ENCODE data around the gene TCEAL9. TPM values are rescaled to one million over a fixed set of nuclear protein-coding genes. Genes with fewer than 3 reads are reported as not detected.

The TCEAL9 gene
- total and polyA plus RNA-seq, 2 of the 4 experiments (the other 2 are of a cell fraction): 20.3 to 111 TPM

GRCh38 chrX:103356858-103357257, 552 bp downstream of the TCEAL9 start:
- ATAC-seq (ENCODE audit: low read depth) (peak; percentile 30), DNase-seq (no peak)
- H3K27ac ChIP-seq (ENCODE audit: insufficient read depth, low read length): peak overlapping the region; percentile 87
- TF ChIP-seq RFX5 (IDR thresholded peaks at IDR 0.05; ENCODE audit: low read depth, low read length): no peak
- no peak for TF ChIP-seq FOS (IDR thresholded peaks at IDR 0.05; ENCODE audit: low read depth, low read length)
- no peak for TF ChIP-seq MXI1 (IDR thresholded peaks at IDR 0.05; ENCODE audit: borderline replicate concordance, low read depth, low read length)
- TF ChIP-seq SMC3 (IDR thresholded peaks at IDR 0.05; ENCODE audit: low read depth, low read length): no peak
- no peak for TF ChIP-seq RAD21 (IDR thresholded peaks at IDR 0.05; ENCODE audit: low read length)
- no peak for TF ChIP-seq NFE2L2 (IDR thresholded peaks at IDR 0.05; ENCODE audit: low read depth, low read length)
- no peak for TF ChIP-seq CEBPB (IDR thresholded peaks at IDR 0.05; ENCODE audit: low read depth, low read length)
- TF ChIP-seq CHD1 (IDR thresholded peaks at IDR 0.05; ENCODE audit: low read depth, low read length): no peak
- TF ChIP-seq USF2 (IDR thresholded peaks at IDR 0.05; ENCODE audit: low read depth, low read length): no peak
- no peak for TF ChIP-seq POLR2A (IDR thresholded peaks at IDR 0.05; ENCODE audit: low read depth, low read length)
- no peak for TF ChIP-seq RCOR1 (IDR thresholded peaks at IDR 0.05; ENCODE audit: insufficient replicate concordance, low read length)
- TF ChIP-seq MAZ (IDR thresholded peaks at IDR 0.05; ENCODE audit: borderline replicate concordance, low read depth, low read length): no peak
- TF ChIP-seq BHLHE40 (IDR thresholded peaks at IDR 0.05; ENCODE audit: low read depth, low read length): no peak
- no peak for TF ChIP-seq CTCF (conservative IDR thresholded peaks at IDR 0.05; ENCODE audit: low read depth, low read length)
- TF ChIP-seq ELK1 (IDR thresholded peaks at IDR 0.05; ENCODE audit: borderline replicate concordance, low read depth, low read length): no peak
- TF ChIP-seq MAFK (IDR thresholded peaks at IDR 0.05; ENCODE audit: low read depth, low read length): no peak
- no peaks in the 10 kb centered on the region for H3K27me3 ChIP-seq (ENCODE audit: control insufficient read depth, insufficient read depth, low read length)
- intact Hi-C loops (cut with micrococcal nuclease): loop anchor here (1.0 to 5.0 kb wide), 2 partner anchors 20 to 105 kb away; no protein-coding TSS in a partner anchor
- H2AK5ac ChIP-seq (ENCODE audit: low read depth, low read length): peak overlapping the region; percentile 54; the same call in 1 of the 2 replicates
- peaks cover 2% of the 10 kb centered on the region; the same call in 1 of the 2 replicates for H3K36me3 ChIP-seq (ENCODE audit: control insufficient read depth, insufficient read depth, low read length)
- H3K14ac ChIP-seq (replicated peaks; ENCODE audit: low read depth, low read length): peak overlapping the region; percentile 99
- H2BK120ac ChIP-seq (ENCODE audit: low read depth, low read length): no peak overlapping the region; the same call in 1 of the 2 replicates
- peak overlapping the region; percentile 87 to 89; a peak in 3 of 4 replicates for H4K8ac ChIP-seq (ENCODE audit: low read depth in 2 of 2, low read length in 2 of 2)
- no peaks in the 10 kb centered on the region for H3K9me3 ChIP-seq (ENCODE audit: control insufficient read depth, insufficient read depth, low read length)
- ChIA-PET CTCF (no interaction called here), POLR2A (ENCODE audit: unreplicated experiment) (interaction anchor here (2.6 kb wide), 1 partner anchor 11 kb away, joined by 15 read pairs; no protein-coding TSS in a partner anchor)
- peak overlapping the region; percentile 89 for H3K56ac ChIP-seq (ENCODE audit: extremely low read depth, insufficient read depth, low read length)
- H2BK5ac ChIP-seq (ENCODE audit: low read depth, low read length, poor library complexity, severe bottlenecking): peak overlapping the region; percentile 97
- peak overlapping the region; percentile 84 for H3K4me2 ChIP-seq (ENCODE audit: low read depth, low read length)
- H4K5ac ChIP-seq (ENCODE audit: low read depth, low read length): peak overlapping the region; percentile 47
- H2BK20ac ChIP-seq (ENCODE audit: low read depth, low read length): no peak overlapping the region
- H3K79me1 ChIP-seq (ENCODE audit: low read depth in 1 of 2, low read length in 2 of 2): 0 out of 4 replicates have a peak, but pooled peaks cover 0 to 6% of the 10 kb centered on the region in 2 experiments
- H2AFZ ChIP-seq (replicated peaks; ENCODE audit: low read length, poor library complexity): peak overlapping the region; percentile 18
- H3K18ac ChIP-seq (ENCODE audit: low read depth, low read length): peak overlapping the region; percentile 95
- peak overlapping the region; percentile 92; the same call in 1 of the 2 replicates for H3K23ac ChIP-seq (ENCODE audit: low read depth, low read length)
- H3K4ac ChIP-seq (ENCODE audit: low read depth, low read length): peak overlapping the region; percentile 91
- no peaks in the 10 kb centered on the region; the same call in 1 of the 2 replicates for H3K9me1 ChIP-seq (ENCODE audit: insufficient read depth, low read length)
- peak overlapping the region; percentile 92 for H2AK9ac ChIP-seq (replicated peaks; ENCODE audit: low read depth, low read length, poor library complexity)
- peak overlapping the region; percentile 99 for H3K9ac ChIP-seq (ENCODE audit: low read depth, low read length)
- H4K20me1 ChIP-seq (ENCODE audit: insufficient read depth, low read length): no peaks in the 10 kb centered on the region
- no TSS peak for BruUV-seq (replicated peaks)
- H4K91ac ChIP-seq (ENCODE audit: insufficient read depth, low read depth, low read length): peak overlapping the region; percentile 88
- no CpG with 5 or more reads among the region's 13 CpGs for WGBS, 2 experiments (ENCODE audit: extremely low coverage in 2 of 2, insufficient read length in 1 of 2)
- no peak overlapping the region for H2BK15ac ChIP-seq (ENCODE audit: low read depth, low read length)
- H3K4me3 ChIP-seq (ENCODE audit: insufficient read depth, low read depth, low read length): peak overlapping the region; percentile 94
- in situ Hi-C loops (cut with MboI; ENCODE audit: low sequenced_read_pairs): no loop called here
- peaks cover 5% of the 10 kb centered on the region; the same call in 1 of the 2 replicates for H3K4me1 ChIP-seq (ENCODE audit: control insufficient read depth, insufficient read depth, low read length)
- dilution Hi-C loops (cut with HindIII; ENCODE audit: low sequenced_read_pairs, unreplicated experiment): no loop called here

All from IMR-90 (cell line).